Mesodermal cell (in vitro differentiated cells): ENCODE data around the gene EEF2K.

Experiments used
- H3K27ac ChIP-seq: 2 replicates; pipeline ENCODE4 v1.7.0; 2013; ENCODE audit warnings: mild to moderate bottlenecking, low read depth, low read length, moderate library complexity; ENCODE audit not compliant: severe bottlenecking
- H3K36me3 ChIP-seq: 2 replicates; pipeline ENCODE4 v1.7.1; 2013; ENCODE audit warnings: mild to moderate bottlenecking, low read length, moderate library complexity; ENCODE audit not compliant: control insufficient read depth, insufficient read depth
- H3K4me1 ChIP-seq: one replicate; pipeline ENCODE4 v1.7.1; 2013; ENCODE audit warnings: mild to moderate bottlenecking, low read length; ENCODE audit not compliant: insufficient read depth, control insufficient read depth, poor library complexity, severe bottlenecking
- H3K4me3 ChIP-seq: 2 replicates; pipeline ENCODE4 v1.7.0; 2013; ENCODE audit warnings: low read length, control low read depth, mild to moderate bottlenecking; ENCODE audit not compliant: insufficient read depth, poor library complexity, severe bottlenecking; ENCODE audit errors: extremely low read depth
- H3K9me3 ChIP-seq: 2 replicates; pipeline ENCODE4 v1.7.1; 2013; ENCODE audit warnings: mild to moderate bottlenecking, low read length, moderate library complexity; ENCODE audit not compliant: control insufficient read depth
- WGBS, 2 experiments: methylation state at CpG; one replicate each; pipeline ENCODE4 v1.1.5; 2013; ENCODE audit warnings: missing lambda C conversion rate in 2 of 2; ENCODE audit not compliant: insufficient coverage in 2 of 2; 5-methylcytosine and 5-hydroxymethylcytosine counted together

EEF2K gene

DNA sequence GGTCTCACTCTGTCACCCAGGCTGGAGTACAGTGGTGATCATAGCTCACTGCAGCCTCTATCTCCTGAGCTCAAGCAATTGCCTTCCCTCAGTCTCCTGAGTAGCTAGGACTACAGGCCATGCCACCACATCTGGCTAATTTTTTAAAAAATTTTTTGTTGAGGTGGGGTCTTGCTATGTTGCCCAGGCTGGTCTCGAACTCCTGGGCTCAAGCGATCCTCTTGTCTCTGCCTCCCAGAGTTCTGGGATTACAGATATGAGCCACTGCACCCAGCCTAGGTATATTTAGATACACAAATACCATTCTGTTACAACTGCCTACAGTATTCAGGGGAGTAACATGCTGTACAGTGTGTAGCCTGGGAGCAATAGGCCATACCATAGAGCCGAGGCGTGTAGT, 105.4 kb downstream of the EEF2K start:
- H3K9me3 ChIP-seq = no peaks in the 10 kb centered on the region
- H3K27ac ChIP-seq = no peak overlapping the region
- H3K4me1 ChIP-seq = no peaks in the 10 kb centered on the region
- no peak overlapping the region for H3K4me3 ChIP-seq
- 100% methylated on average over 2 to 3 of the region's 4 CpGs for WGBS, 2 experiments
- H3K36me3 ChIP-seq = peaks cover 74% of the 10 kb centered on the region

DNA sequence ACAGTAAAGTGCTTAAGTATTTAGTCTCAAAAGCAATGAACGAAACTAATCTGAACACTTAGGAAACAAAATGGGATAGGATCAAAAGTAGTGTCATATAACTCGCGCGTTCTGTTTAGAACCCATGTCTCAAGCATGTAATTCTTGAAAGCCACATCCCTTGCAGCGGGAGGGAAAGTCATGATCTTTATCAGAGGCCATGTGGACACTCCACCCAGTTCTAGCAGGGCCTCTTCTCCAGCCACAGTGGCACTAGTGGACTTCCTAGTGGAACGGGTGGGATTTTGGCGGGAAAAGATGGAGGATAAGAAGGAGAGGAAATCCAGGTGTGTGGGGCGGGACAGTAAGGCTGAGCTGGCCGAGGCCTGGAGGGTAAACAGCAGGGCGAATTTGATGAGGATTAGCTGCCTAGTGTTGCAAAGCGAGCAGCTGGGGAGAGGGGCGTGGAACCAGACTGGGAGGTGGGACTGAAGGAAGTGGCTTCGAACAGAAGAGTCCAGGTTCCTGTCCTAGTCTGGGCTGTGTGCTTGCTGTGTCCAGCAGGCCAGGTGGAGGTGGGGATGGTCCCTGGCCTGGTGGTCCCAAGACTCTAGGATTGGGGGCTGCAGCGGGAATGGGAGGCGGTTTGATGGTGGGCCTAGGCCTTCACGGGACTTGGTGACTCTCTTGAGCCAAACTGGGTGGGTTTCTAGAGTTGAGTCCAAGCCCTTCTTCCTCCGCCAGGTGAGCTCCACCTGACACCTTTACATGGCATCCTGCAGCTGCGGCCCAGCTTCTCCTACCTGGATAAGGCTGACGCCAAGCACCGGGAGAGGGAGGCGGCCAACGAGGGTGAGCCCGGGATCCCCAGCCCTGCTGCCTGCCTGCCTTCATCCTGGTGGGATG, 107.1 kb downstream of the EEF2K start:
- Histone ChIP-seq H3K4me1 (no peaks in the 10 kb centered on the region), H3K36me3 (peaks cover 73% of the 10 kb centered on the region), H3K4me3 (no peak overlapping the region), H3K27ac (no peak overlapping the region), H3K9me3 (no peaks in the 10 kb centered on the region)
- WGBS, 2 experiments = 96% methylated on average over 12 to 15 of the region's 23 CpGs

DNA sequence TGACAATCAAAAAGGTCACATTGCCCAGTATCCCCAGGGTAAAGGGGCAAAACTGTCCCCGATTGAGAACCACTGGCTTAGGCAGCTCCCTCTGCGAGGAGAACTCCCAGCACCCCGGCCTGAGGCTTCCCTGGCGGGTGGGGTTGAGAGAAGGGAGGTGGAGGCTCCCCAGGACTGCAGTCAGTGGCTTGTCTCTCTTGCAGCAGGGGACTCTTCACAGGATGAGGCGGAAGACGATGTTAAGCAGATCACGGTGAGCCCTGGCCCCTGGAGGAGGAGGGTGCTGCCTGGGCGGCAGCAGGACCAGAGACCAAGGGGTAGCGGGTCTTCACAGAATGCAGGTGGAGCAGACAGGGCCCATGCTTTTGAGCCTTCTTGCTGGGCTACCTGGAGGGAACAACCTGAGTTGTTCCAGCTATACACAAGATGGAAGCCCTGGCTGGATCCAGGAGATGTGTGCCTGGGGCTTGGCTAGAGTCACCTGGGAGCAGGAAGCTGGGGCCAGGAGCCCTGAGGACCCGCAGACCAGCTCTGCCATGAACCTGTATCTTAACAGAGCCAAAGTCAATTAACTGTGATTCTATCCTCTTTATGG, 107.9 kb downstream of the EEF2K start:
- no peaks in the 10 kb centered on the region for H3K9me3 ChIP-seq
- H3K27ac ChIP-seq = no peak overlapping the region
- 96 to 100% methylated on average over 7 to 9 of the region's 10 CpGs for WGBS, 2 experiments
- peaks cover 65% of the 10 kb centered on the region for H3K36me3 ChIP-seq
- H3K4me3 ChIP-seq = no peak overlapping the region
- H3K4me1 ChIP-seq = no peaks in the 10 kb centered on the region

DNA sequence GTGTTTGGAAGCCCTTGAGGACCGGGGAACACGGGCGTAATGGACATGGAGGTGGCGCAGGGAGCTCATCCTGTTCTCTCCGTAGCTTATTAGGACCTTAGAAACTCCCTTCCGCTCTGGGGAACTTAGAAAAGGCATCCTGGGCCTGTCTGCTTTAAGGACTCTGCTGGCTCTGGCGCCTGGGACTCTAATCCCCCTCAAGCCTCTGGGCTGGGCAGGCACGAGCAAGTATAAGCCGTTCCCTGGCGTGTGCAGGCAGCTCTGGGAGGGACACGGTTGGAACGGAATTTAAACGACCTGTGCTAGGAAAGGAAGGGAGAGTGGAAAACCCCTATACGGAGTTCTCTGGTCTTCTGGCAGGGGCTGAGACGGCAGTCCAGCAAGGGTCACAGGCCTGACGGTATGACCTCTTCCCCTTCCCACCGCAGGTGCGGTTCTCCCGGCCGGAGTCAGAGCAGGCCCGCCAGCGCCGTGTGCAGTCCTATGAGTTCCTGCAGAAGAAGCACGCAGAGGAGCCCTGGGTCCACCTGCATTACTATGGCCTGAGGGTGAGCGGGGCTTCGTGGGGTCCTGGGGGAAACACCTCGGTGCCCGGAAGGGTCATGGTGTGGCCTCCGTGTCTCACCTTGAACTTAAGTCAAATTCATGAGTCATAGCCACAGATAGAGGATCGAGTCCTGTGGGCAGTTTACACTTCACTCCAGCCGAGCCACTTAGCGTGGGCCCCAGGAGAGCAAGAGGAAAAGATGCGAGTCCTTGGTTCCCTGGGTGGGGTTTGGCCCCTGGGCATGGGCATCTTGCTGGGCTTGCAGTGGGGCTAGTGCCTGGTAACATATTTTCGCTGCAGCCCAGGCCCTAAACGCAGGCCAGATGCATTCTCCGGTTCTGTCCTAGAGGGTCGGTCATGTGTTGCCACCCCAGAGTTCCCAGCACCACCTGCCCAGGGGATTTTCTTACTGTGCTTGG, 108.9 kb downstream of the EEF2K start:
- H3K27ac ChIP-seq = no peak overlapping the region
- whole genome bisulfite sequencing, 2 experiments = 93 to 97% methylated on average over 27 to 34 of the region's 37 CpGs
- no peaks in the 10 kb centered on the region for H3K4me1 ChIP-seq
- H3K4me3 ChIP-seq = no peak overlapping the region
- H3K36me3 ChIP-seq = peaks cover 57% of the 10 kb centered on the region
- no peaks in the 10 kb centered on the region for H3K9me3 ChIP-seq

DNA sequence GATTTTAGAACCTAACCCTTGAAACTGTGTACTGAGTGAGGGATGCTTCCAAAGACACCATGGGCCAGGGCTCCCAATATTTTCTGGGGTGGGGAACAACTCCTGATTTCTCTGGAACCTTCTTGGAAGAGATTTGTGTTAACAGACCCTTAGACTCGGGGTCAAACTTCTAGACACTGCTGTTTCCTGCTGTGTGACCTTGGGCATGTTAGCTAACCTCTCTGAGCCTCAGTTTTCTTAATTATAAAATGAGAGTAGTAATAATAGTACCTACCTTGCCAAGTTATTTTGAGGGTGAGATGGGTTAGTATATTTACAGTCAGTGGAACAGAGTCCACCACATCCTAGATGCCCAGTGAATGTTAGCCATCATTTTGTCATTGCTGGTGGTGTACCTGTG, 109.9 kb downstream of the EEF2K start:
- Histone ChIP-seq H3K4me3 (no peak overlapping the region), H3K4me1 (no peaks in the 10 kb centered on the region), H3K36me3 (peaks cover 64% of the 10 kb centered on the region), H3K9me3 (no peaks in the 10 kb centered on the region), H3K27ac (no peak overlapping the region)
- WGBS, 2 experiments = 100% methylated on average over 1 of the region's 1 CpG; no CpG with 5 or more reads in 1 of the 2 experiments

DNA sequence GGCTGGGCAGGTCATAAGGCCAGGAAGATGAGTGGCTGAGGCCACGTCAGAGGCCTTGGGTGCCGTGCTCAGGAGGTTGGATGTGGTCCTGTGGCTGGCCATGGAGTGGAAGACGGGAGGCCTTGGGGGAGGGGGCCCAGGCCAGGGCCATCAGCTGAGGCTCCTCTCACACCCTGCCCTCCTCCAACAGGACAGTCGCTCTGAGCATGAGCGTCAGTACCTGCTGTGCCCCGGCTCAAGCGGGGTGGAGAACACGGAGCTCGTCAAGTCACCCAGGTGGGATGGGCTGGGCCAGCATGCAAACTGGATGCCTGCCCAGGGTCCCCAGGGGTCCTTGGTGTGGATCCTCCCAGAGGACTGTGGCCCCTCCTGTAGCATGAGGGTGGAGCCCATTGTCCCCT, 110.3 kb downstream of the EEF2K start:
- H3K4me3 ChIP-seq = no peak overlapping the region
- no peaks in the 10 kb centered on the region for H3K9me3 ChIP-seq
- peaks cover 64% of the 10 kb centered on the region for H3K36me3 ChIP-seq
- no peaks in the 10 kb centered on the region for H3K4me1 ChIP-seq
- no peak overlapping the region for H3K27ac ChIP-seq
- WGBS, 2 experiments = 91 to 96% methylated on average over 8 to 9 of the region's 9 CpGs

DNA sequence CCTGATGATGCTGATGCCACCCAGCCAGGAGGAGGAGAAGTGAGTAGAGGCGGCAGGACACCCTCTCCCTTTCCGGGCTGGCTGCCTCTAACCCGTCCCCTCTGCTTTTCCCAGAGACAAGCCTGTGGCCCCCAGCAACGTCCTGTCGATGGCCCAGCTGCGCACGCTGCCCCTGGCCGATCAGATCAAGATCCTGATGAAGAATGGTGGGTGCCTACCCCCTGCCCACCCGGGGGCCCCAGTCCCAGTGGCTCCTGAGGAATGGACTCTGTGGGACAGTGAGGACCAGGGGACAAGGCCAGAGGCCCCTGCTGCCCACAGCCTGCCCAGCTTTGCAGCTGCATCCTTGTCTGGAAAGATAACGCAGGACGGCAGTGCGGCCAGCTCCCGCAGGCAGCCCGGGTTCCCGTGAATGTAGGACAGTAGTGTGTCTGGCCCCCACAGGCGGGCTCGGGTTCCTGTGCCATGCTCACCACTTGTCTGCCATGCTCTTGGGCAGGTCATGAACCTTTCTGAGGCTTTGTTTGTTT, 111.0 kb downstream of the EEF2K start:
- Histone ChIP-seq H3K36me3 (peaks cover 64% of the 10 kb centered on the region), H3K4me3 (no peak overlapping the region), H3K4me1 (no peaks in the 10 kb centered on the region), H3K9me3 (no peaks in the 10 kb centered on the region), H3K27ac (no peak overlapping the region)
- 95 to 97% methylated on average over 14 to 15 of the region's 17 CpGs for WGBS, 2 experiments

DNA sequence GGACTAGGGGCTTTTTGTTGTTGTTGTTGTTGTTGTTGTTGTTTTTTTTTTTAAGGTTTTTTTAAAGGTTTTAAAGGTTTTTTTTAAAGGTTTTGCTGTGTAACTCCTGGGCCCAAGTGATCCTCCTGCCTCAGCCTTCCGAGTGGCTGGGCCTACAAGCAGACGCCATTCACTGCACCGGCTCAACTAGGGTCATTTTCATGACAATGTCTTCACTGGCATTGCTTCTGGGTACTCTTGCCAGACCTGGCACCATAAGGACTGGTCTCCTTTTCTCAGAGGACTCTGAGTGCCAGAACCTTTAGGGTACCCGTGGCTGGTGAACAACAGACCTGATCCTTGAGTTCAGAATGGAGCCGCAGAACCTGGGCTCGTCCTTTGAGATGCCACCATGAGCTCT, 111.5 kb downstream of the EEF2K start:
- Histone ChIP-seq H3K36me3 (peaks cover 62% of the 10 kb centered on the region), H3K4me3 (no peak overlapping the region), H3K27ac (no peak overlapping the region), H3K9me3 (no peaks in the 10 kb centered on the region), H3K4me1 (no peaks in the 10 kb centered on the region)
- WGBS, 2 experiments = 94 to 99% methylated on average over 6 of the region's 6 CpGs

DNA sequence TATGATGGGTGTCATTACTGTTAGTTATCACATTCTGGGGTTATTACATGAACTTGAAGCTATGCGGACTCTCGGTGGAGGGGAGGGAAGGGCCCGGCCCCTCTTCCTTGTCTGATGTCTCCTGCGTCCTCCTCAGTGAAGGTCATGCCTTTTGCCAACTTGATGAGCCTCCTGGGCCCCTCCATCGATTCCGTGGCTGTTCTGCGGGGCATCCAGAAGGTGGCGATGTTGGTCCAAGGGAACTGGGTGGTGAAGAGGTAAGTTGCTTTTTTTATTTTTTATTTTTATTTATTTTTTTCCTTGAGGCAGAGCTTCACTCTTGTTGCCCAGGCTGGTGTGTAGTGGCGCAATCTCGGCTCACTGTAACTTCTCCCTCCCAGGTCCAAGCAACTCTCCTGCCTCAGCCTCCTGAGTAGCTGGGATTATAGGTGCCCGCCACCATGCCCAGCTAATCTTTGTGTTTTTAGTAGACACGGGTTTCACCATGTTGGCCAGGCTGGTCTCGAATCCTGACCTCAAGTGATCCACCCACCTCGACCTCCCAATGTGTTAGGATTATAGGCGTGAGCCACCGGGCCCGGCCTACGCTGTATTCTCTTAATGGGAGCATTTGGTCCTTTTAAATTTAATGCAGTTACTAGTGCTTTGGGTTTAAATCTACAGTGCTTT, 112.7 kb downstream of the EEF2K start:
- no peaks in the 10 kb centered on the region for H3K4me1 ChIP-seq
- H3K27ac ChIP-seq = no peak overlapping the region
- no peaks in the 10 kb centered on the region for H3K9me3 ChIP-seq
- WGBS, 2 experiments = 93% methylated on average over 7 to 12 of the region's 18 CpGs
- no peak overlapping the region for H3K4me3 ChIP-seq
- H3K36me3 ChIP-seq = peaks cover 62% of the 10 kb centered on the region
